Keratinocyte (primary cell): Measurements from ENCODE around the gene KRTAP6-2. TPM values are rescaled to one million over a fixed set of nuclear protein-coding genes. Genes with fewer than 3 reads are reported as not detected.

Source experiments
- DNase-seq: peaks from one replicate; pipeline ENCODE4 v3.0.0-alpha.2; 2011; ENCODE audit warnings: low read depth, missing footprints, low spot score
- FAIRE-seq: peaks from 2 replicates; lab custom pipeline; 2011; peaks lifted over from hg19 to GRCh38; lab: Jason Lieb, UNC
- H2AFZ ChIP-seq: 2 replicates; pipeline ENCODE4 v1.6.0; 2012; ENCODE audit warnings: low read length, control low read depth, inconsistent platforms; ENCODE audit not compliant: control insufficient read depth
- H3K27ac ChIP-seq: 2 replicates; pipeline ENCODE4 v1.5.1; 2011; ENCODE audit warnings: low read length; ENCODE audit not compliant: control insufficient read depth, insufficient read depth
- H3K27me3 ChIP-seq: 3 replicates; pipeline ENCODE4 v1.6.0; 2011; ENCODE audit warnings: low read length; ENCODE audit not compliant: control insufficient read depth, insufficient read depth; ENCODE audit errors: extremely low read depth
- H3K36me3 ChIP-seq, 2 experiments: 2 replicates in 1 of 2; 3 replicates in 1 of 2; pipeline ENCODE4 v1.5.1; 2011; ENCODE audit warnings: low read length in 2 of 2, mild to moderate bottlenecking in 1 of 2; ENCODE audit not compliant: control insufficient read depth in 2 of 2, insufficient read depth in 2 of 2; ENCODE audit errors: extremely low read depth in 1 of 2
- H3K4me1 ChIP-seq: 3 replicates; pipeline ENCODE4 v1.5.1; 2011; ENCODE audit warnings: low read length; ENCODE audit not compliant: control insufficient read depth, insufficient read depth; ENCODE audit errors: extremely low read depth
- H3K4me2 ChIP-seq: 3 replicates; pipeline ENCODE4 v1.6.0; 2011; ENCODE audit warnings: low read depth, low read length; ENCODE audit not compliant: control insufficient read depth, insufficient read depth; ENCODE audit errors: extremely low read depth
- H3K4me3 ChIP-seq, 3 experiments: fragments of 200-600 bp in 1 of 3; sonication (generic) in 1 of 3; 2 replicates in 2 of 3; 3 replicates in 1 of 3; pipeline ENCODE4 v1.5.1; 2011 to 2016; ENCODE audit warnings: low read length in 3 of 3, mild to moderate bottlenecking in 3 of 3, control low read depth in 2 of 3, inconsistent platforms in 1 of 3, low read depth in 1 of 3, mixed read lengths in 1 of 3, mixed run types in 1 of 3, moderate library complexity in 1 of 3; ENCODE audit not compliant: control insufficient read depth in 2 of 3, insufficient read depth in 2 of 3; ENCODE audit errors: extremely low read depth in 1 of 3
- H3K79me2 ChIP-seq: 2 replicates; pipeline ENCODE4 v1.6.0; 2012; ENCODE audit warnings: low read length; ENCODE audit not compliant: control insufficient read depth, insufficient read depth
- H3K9ac ChIP-seq: 3 replicates; pipeline ENCODE4 v1.6.0; 2011; ENCODE audit warnings: low read length; ENCODE audit not compliant: control insufficient read depth, insufficient read depth; ENCODE audit errors: extremely low read depth
- H3K9me1 ChIP-seq: 3 replicates; pipeline ENCODE4 v1.6.0; 2011; ENCODE audit warnings: low read length; ENCODE audit not compliant: control insufficient read depth, insufficient read depth; ENCODE audit errors: extremely low read depth
- H3K9me3 ChIP-seq: 2 replicates; pipeline ENCODE4 v1.5.1; 2012; ENCODE audit warnings: low read depth, low read length; ENCODE audit not compliant: control insufficient read depth
- H4K20me1 ChIP-seq: 3 replicates; pipeline ENCODE4 v1.6.0; 2011; ENCODE audit warnings: low read length; ENCODE audit not compliant: control insufficient read depth, insufficient read depth; ENCODE audit errors: extremely low read depth
- CTCF ChIP-seq, 3 experiments: IDR thresholded peaks in 1 of 3; conservative IDR thresholded peaks in 1 of 3; optimal IDR thresholded peaks in 1 of 3; 2 replicates in 2 of 3; 3 replicates in 1 of 3; pipeline versions ENCODE3 to v1.5.1; 2011; ENCODE audit warnings: low read length in 3 of 3, mild to moderate bottlenecking in 3 of 3, moderate library complexity in 2 of 3, control low read depth in 1 of 3, inconsistent platforms in 1 of 3; ENCODE audit not compliant: insufficient read depth in 2 of 3; ENCODE audit errors: extremely low read depth in 1 of 3
- EZH2 ChIP-seq: IDR thresholded peaks from one replicate; pipeline ENCODE4 v1.6.1; 2012; ENCODE audit warnings: inconsistent platforms, mild to moderate bottlenecking, low read length, moderate library complexity
- dilution Hi-C: fragments of 300-500 bp; cut with MboI; formaldehyde crosslinking; loops from one replicate; pipeline ENCODE4 v1.7.0; 2020; ENCODE audit warnings: low sequenced_read_pairs; ENCODE audit not compliant: extremely low pct_ligation_motif_present
- polyA plus RNA-seq, 5 experiments: library from polyadenylated mRNA; depleted of rRNA in 3 of 5; stranded (reverse) in 3 of 5; stranded (forward) in 1 of 5; unstranded in 1 of 5; fragments of >200 nt; gene quantifications; 1 replicate in 1 of 5; 2 replicates in 3 of 5; 3 replicates in 1 of 5; pipeline versions ENCODE4 v1.2.1 to v1.2.3, GENCODE V29; 2011 to 2012; ENCODE audit warnings: missing spikeins in 2 of 5, low read depth in 1 of 5, low replicate concordance in 1 of 5

Gene KRTAP6-2
- polyA plus RNA-seq, 1 donor (not counting 4 experiments of a cell fraction or from before 2014, with no cell fraction given), result not detected

GRCh38 chr21:30628109-30628508 is 29.4 kb upstream of the KRTAP6-2 start:
- Histone ChIP-seq H3K9me1 (no peaks in the 10 kb centered on the region), H3K79me2 (no peaks in the 10 kb centered on the region), H2AFZ (no peak overlapping the region), H3K27ac (no peak overlapping the region), H3K36me3 (no peaks in the 10 kb centered on the region), H3K4me1 (no peaks in the 10 kb centered on the region), H3K4me3 (no peak overlapping the region), H4K20me1 (no peaks in the 10 kb centered on the region), H3K27me3 (no peaks in the 10 kb centered on the region), H3K4me2 (no peak overlapping the region), H3K9me3 (no peaks in the 10 kb centered on the region), H3K9ac (no peak overlapping the region)
- FAIRE-seq (no peak), DNase-seq (no peak)
- dilution Hi-C loops, result no loop called here
- TF ChIP-seq EZH2 (no peak), CTCF (optimal IDR thresholded peaks at IDR 0.05 in 1 of 3, IDR thresholded peaks at IDR 0.05 in 1 of 3, conservative IDR thresholded peaks at IDR 0.05 in 1 of 3; ENCODE audit: extremely low read depth in 1 of 3, insufficient read depth in 2 of 3, low read length in 3 of 3) (no peak)

- Histone ChIP-seq H3K4me1 (no peaks in the 10 kb centered on the region), H3K79me2 (no peaks in the 10 kb centered on the region), H3K27me3 (no peaks in the 10 kb centered on the region), H3K36me3 (no peaks in the 10 kb centered on the region), H3K9me1 (no peaks in the 10 kb centered on the region), H3K4me2 (no peak overlapping the region), H3K9ac (no peak overlapping the region), H4K20me1 (no peaks in the 10 kb centered on the region), H2AFZ (no peak overlapping the region), H3K9me3 (no peaks in the 10 kb centered on the region), H3K4me3 (no peak overlapping the region), H3K27ac (no peak overlapping the region)
- dilution Hi-C loops, result no loop called here
- no peak for TF ChIP-seq CTCF (optimal IDR thresholded peaks at IDR 0.05 in 1 of 3, IDR thresholded peaks at IDR 0.05 in 1 of 3, conservative IDR thresholded peaks at IDR 0.05 in 1 of 3; ENCODE audit: extremely low read depth in 1 of 3, insufficient read depth in 2 of 3, low read length in 3 of 3)
- TF ChIP-seq EZH2, result no peak
- no peak for FAIRE-seq
- DNase-seq, result no peak
Measured at GRCh38 chr21:30625449-30626165, 26.9 kb upstream of the KRTAP6-2 start.
